ENCODE data around the gene TP73.

Gene TP73

DNA sequence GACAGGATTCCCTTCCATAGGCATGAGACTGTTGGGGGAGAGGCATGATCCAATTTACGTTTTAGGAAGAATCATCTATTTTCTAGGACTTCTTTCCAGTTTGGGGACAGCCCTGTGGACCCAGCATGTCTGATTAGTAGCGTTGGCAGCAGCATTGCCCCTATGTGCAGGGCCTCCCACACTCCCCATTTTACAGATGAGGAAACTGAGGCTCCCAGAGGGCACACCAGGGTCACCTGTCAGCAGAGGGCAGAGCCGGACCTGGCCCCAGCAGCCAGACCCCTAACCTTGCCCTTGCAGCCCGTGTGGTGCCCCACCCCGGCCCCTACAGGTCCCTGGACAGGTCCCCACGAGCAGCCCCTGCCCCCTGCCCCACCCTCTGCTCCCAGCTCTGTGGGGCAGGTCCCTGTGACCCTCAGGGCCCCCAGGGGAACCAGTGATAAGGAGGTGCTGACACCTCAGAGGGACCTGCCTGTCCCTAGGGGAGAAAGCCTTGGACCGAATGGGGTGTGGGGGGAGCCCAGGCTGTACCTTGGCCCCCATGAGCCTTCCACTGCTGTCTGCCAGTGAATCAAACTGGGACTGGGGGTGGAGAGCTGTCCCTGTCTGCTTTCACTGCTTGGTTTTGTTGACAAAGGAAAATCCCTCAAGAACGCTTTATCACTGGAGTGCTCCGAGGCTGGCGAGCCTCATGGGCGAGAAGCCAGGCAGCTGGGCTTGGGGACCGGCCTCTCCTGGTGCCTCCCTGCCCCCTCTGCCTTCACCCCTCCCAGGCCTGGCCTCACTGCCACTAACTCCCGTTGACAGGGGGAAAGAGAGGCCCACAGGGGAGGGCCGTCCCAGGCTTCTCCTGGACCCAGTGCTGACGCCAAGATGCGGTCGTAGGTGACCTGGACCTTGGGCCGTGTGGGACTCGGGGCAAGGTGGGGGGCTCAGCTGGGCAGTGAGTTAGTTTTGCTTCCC, 60.5 kb downstream of the TP73 start:
- no peaks in the 10 kb centered on the region for H3K36me3 ChIP-seq (ENCODE audit: control insufficient read depth, low read depth, low read length)
- no peak overlapping the region for H3K27ac ChIP-seq (ENCODE audit: low read length)

GRCh38 chr1:3713840-3714239, 61.5 kb downstream of the TP73 start:
- Histone ChIP-seq H3K27ac (ENCODE audit: low read length) (no peak overlapping the region), H3K9ac (ENCODE audit: low read length) (no peak overlapping the region), H3K9me3 (ENCODE audit: control insufficient read depth, low read depth, low read length) (no peaks in the 10 kb centered on the region)

More for the DNA sequence above, 60.5 kb downstream of the TP73 start:
- Histone ChIP-seq H3K9me3 (ENCODE audit: control insufficient read depth, low read depth, low read length) (no peaks in the 10 kb centered on the region), H3K4me3 (ENCODE audit: low read length) (no peak overlapping the region), H3K4me1 (ENCODE audit: control insufficient read depth, low read depth, low read length) (peaks cover 15% of the 10 kb centered on the region), H3K9ac (ENCODE audit: low read length) (no peak overlapping the region), H3K27me3 (ENCODE audit: control insufficient read depth, insufficient read depth, low read length) (peaks cover 19% of the 10 kb centered on the region)

GRCh38 chr1:3714284-3714741, 62.0 kb downstream of the TP73 start:
- H3K27ac ChIP-seq (ENCODE audit: low read length): no peak overlapping the region
- H3K9ac ChIP-seq (ENCODE audit: low read length): no peak overlapping the region
- H3K4me3 ChIP-seq (ENCODE audit: low read length): no peak overlapping the region
- H3K4me1 ChIP-seq (ENCODE audit: control insufficient read depth, low read depth, low read length): peaks cover 5% of the 10 kb centered on the region
- H3K36me3 ChIP-seq (ENCODE audit: control insufficient read depth, low read depth, low read length): no peaks in the 10 kb centered on the region
- peaks cover 6% of the 10 kb centered on the region for H3K27me3 ChIP-seq (ENCODE audit: control insufficient read depth, insufficient read depth, low read length)
- H3K9me3 ChIP-seq (ENCODE audit: control insufficient read depth, low read depth, low read length): no peaks in the 10 kb centered on the region

More at GRCh38 chr1:3713840-3714239, 61.5 kb downstream of the TP73 start:
- Histone ChIP-seq H3K4me1 (ENCODE audit: control insufficient read depth, low read depth, low read length) (peaks cover 8% of the 10 kb centered on the region), H3K4me3 (ENCODE audit: low read length) (no peak overlapping the region), H3K27me3 (ENCODE audit: control insufficient read depth, insufficient read depth, low read length) (peaks cover 9% of the 10 kb centered on the region), H3K36me3 (ENCODE audit: control insufficient read depth, low read depth, low read length) (no peaks in the 10 kb centered on the region)

DNA sequence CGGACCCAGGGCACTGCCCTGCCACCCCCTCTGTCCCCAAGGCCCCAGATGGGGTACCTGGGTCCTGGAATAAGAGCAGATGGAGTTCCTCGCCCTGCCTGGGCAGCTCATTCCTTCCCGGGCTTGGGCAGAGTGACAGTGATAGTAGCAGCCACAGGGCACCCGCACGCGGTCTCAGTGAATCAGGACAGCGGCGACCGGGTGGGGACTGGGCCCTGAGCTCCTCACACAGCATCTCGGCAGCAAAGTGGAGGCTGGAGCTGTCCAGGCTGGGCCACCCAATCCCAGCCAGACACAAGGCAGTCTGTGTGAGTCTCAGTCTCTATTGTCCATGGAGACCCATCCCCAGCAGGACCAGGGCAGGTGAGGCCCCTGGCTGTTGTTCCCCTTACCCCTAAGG, 62.5 kb downstream of the TP73 start:
- H3K9ac ChIP-seq (ENCODE audit: low read length): no peak overlapping the region
- H3K4me3 ChIP-seq (ENCODE audit: low read length): no peak overlapping the region
- no peaks in the 10 kb centered on the region for H3K4me1 ChIP-seq (ENCODE audit: control insufficient read depth, low read depth, low read length)
- H3K27me3 ChIP-seq (ENCODE audit: control insufficient read depth, insufficient read depth, low read length): peaks cover under 1% of the 10 kb centered on the region
- no peaks in the 10 kb centered on the region for H3K9me3 ChIP-seq (ENCODE audit: control insufficient read depth, low read depth, low read length)
- H3K27ac ChIP-seq (ENCODE audit: low read length): no peak overlapping the region
- no peaks in the 10 kb centered on the region for H3K36me3 ChIP-seq (ENCODE audit: control insufficient read depth, low read depth, low read length)

DNA sequence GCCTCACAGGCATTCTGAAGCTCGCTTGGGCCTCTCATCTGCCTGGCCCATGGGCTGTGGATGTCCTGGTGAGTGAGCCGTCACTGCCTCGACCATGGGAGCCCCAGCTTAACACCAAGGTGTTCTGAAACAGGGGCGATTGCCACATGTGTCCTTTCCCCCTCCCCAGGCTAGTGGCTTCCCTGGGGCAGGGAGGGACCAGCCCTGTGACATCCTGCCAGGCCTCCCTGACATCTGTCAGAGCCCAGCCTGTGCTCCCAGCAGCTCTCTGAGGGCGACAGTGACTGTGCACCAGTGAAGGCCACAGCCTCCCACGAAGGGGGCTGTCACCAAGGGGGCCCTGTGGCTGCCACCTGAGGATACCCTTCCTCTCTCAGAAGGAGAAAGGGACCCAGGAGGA, 64.0 kb downstream of the TP73 start:
- Histone ChIP-seq H3K9ac (ENCODE audit: low read length) (no peak overlapping the region), H3K9me3 (ENCODE audit: control insufficient read depth, low read depth, low read length) (no peaks in the 10 kb centered on the region), H3K27ac (ENCODE audit: low read length) (no peak overlapping the region), H3K4me3 (ENCODE audit: low read length) (no peak overlapping the region), H3K27me3 (ENCODE audit: control insufficient read depth, insufficient read depth, low read length) (no peaks in the 10 kb centered on the region), H3K36me3 (ENCODE audit: control insufficient read depth, low read depth, low read length) (no peaks in the 10 kb centered on the region), H3K4me1 (ENCODE audit: control insufficient read depth, low read depth, low read length) (no peaks in the 10 kb centered on the region)

GRCh38 chr1:3717041-3717714, 64.9 kb downstream of the TP73 start:
- no peak overlapping the region for H3K27ac ChIP-seq (ENCODE audit: low read length)
- no peak overlapping the region for H3K9ac ChIP-seq (ENCODE audit: low read length)
- H3K4me3 ChIP-seq (ENCODE audit: low read length): no peak overlapping the region
- no peaks in the 10 kb centered on the region for H3K9me3 ChIP-seq (ENCODE audit: control insufficient read depth, low read depth, low read length)
- no peaks in the 10 kb centered on the region for H3K36me3 ChIP-seq (ENCODE audit: control insufficient read depth, low read depth, low read length)
- no peaks in the 10 kb centered on the region for H3K27me3 ChIP-seq (ENCODE audit: control insufficient read depth, insufficient read depth, low read length)
- H3K4me1 ChIP-seq (ENCODE audit: control insufficient read depth, low read depth, low read length): no peaks in the 10 kb centered on the region

- H3K36me3 ChIP-seq (ENCODE audit: control insufficient read depth, low read depth, low read length): no peaks in the 10 kb centered on the region
- H3K27ac ChIP-seq (ENCODE audit: low read length): no peak overlapping the region
- no peaks in the 10 kb centered on the region for H3K9me3 ChIP-seq (ENCODE audit: control insufficient read depth, low read depth, low read length)
- no peaks in the 10 kb centered on the region for H3K4me1 ChIP-seq (ENCODE audit: control insufficient read depth, low read depth, low read length)
- no peak overlapping the region for H3K9ac ChIP-seq (ENCODE audit: low read length)
- no peak overlapping the region for H3K4me3 ChIP-seq (ENCODE audit: low read length)
- H3K27me3 ChIP-seq (ENCODE audit: control insufficient read depth, insufficient read depth, low read length): no peaks in the 10 kb centered on the region
These were observed 65.6 kb downstream of the TP73 start for GRCh38 chr1:3717715-3718601.

DNA sequence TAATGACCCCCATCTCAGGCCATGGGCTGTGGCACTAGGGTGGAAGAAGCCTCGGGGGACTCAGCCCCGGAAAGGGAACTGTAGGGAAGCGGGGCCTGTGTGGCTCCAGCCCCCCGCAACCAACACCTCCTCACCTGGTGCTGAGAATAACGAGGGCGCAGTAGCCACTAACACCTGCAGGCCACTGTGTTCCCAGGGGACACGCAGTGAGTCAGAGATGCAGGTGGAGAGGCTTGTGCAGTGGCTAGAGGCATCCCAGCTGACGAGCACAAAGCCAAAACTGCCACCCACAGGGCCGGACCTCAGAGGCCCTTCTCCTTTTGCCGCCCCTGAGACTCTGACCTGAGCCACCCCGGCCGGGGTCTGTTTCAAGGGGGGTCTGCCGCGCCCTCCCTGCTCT, 66.4 kb downstream of the TP73 start:
- no peaks in the 10 kb centered on the region for H3K36me3 ChIP-seq (ENCODE audit: control insufficient read depth, low read depth, low read length)
- no peaks in the 10 kb centered on the region for H3K9me3 ChIP-seq (ENCODE audit: control insufficient read depth, low read depth, low read length)
- no peak overlapping the region for H3K27ac ChIP-seq (ENCODE audit: low read length)
- H3K4me1 ChIP-seq (ENCODE audit: control insufficient read depth, low read depth, low read length): no peaks in the 10 kb centered on the region
- no peak overlapping the region for H3K9ac ChIP-seq (ENCODE audit: low read length)
- no peak overlapping the region for H3K4me3 ChIP-seq (ENCODE audit: low read length)
- no peaks in the 10 kb centered on the region for H3K27me3 ChIP-seq (ENCODE audit: control insufficient read depth, insufficient read depth, low read length)

DNA sequence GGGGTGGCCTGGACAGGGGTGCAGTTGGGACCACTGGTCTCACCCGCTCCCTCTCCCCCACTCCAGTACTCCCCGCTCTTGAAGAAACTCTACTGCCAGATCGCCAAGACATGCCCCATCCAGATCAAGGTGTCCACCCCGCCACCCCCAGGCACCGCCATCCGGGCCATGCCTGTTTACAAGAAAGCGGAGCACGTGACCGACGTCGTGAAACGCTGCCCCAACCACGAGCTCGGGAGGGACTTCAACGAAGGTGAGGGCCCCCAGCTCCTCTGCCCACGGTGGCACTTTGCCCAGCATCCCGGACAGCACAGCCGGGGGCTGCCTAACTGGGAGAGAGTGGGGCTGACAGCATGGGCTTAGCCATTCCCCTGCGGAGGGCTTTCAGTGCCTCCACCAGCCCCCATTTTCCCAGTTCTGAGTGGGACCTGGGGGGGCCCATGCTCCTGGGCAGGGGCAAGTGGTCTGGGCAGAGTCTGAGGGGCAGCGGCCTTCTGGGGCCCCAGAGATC, 69.7 kb downstream of the TP73 start:
- Histone ChIP-seq H3K9ac (ENCODE audit: low read length) (no peak overlapping the region), H3K36me3 (ENCODE audit: control insufficient read depth, low read depth, low read length) (no peaks in the 10 kb centered on the region), H3K4me1 (ENCODE audit: control insufficient read depth, low read depth, low read length) (no peaks in the 10 kb centered on the region), H3K27me3 (ENCODE audit: control insufficient read depth, insufficient read depth, low read length) (no peaks in the 10 kb centered on the region), H3K27ac (ENCODE audit: low read length) (no peak overlapping the region), H3K4me3 (ENCODE audit: low read length) (no peak overlapping the region), H3K9me3 (ENCODE audit: control insufficient read depth, low read depth, low read length) (no peaks in the 10 kb centered on the region)

- Histone ChIP-seq H3K4me1 (ENCODE audit: control insufficient read depth, low read depth, low read length) (no peaks in the 10 kb centered on the region), H3K27ac (ENCODE audit: low read length) (no peak overlapping the region), H3K4me3 (ENCODE audit: low read length) (no peak overlapping the region), H3K27me3 (ENCODE audit: control insufficient read depth, insufficient read depth, low read length) (no peaks in the 10 kb centered on the region), H3K9ac (ENCODE audit: low read length) (no peak overlapping the region), H3K36me3 (ENCODE audit: control insufficient read depth, low read depth, low read length) (no peaks in the 10 kb centered on the region), H3K9me3 (ENCODE audit: control insufficient read depth, low read depth, low read length) (no peaks in the 10 kb centered on the region)
These were observed 70.5 kb downstream of the TP73 start for GRCh38 chr1:3722846-3723245.

All from iPS-18a (cell line).